Measurements from ENCODE around the gene DLX2. TPM values are rescaled to one million over a fixed set of nuclear protein-coding genes. Genes with fewer than 3 reads are reported as not detected.

DLX2 gene
- total and polyA plus RNA-seq, 12 donors: 0.06 to 0.49 (median 0.15) TPM; not detected in 5

DNA sequence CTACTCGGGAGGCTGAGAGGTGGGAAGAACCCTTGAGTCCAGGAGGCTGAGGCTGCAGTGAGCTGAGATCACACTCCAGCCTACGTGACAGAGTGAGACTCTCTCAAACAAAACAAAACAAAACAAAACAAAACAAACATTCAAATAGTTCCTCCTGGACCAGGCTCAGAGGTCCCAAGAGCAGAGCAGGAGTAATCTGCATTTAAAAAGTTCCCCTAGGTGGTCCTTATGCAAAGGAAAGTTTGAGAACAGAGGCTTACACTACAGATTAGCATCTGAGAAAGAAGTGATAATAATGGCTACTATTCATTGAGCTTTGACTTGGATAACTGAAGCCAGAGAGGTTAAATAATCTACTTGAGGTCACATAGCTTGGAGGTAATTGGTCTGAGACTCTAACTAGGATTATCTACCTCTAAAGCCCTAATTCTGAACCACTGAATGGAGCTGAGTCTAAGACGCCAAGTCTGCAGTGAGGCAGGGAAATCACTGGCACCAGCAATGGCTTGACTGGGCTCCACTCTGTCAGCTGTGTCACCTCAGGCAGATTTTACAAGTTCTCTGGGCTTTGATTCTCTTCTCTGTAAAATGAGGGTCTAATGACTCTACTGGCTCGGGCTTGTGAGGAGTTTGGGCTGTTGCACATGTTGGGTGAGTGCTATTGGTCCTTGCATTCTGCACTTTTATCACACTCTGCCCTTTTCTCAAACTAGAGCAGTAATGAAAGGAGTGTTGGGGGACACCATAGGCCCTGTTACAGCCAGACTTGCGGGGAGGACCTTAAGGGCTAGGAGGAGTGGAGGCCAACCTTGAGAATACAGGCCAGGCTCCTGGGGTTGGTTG lies 29.2 kb upstream of the DLX2 start:
- Histone ChIP-seq H3K4me3 (no peak overlapping the region), H3K27me3 (no peaks in the 10 kb centered on the region), H3K4me1 (replicated peaks in 1 of 2) (no peaks in the 10 kb centered on the region), H3K9me3 (replicated peaks in 1 of 3) (no peaks in the 10 kb centered on the region), H3K27ac (no peak overlapping the region), H3K36me3 (replicated peaks in 1 of 2) (no peaks in the 10 kb centered on the region)
- WGBS, 4 donors: 60 to 86% (median 83%) methylated on average over 5 of the region's 5 CpGs
- TF ChIP-seq CTCF (IDR thresholded peaks at IDR 0.05): no peak
- no peak for TF ChIP-seq POLR2A (IDR thresholded peaks at IDR 0.05)
- no peak for DNase-seq
- intact Hi-C loops (cut with DNase I): no loop called here

- intact Hi-C loops (cut with DNase I): no loop called here
- TF ChIP-seq CTCF (IDR thresholded peaks at IDR 0.05): no peak
- no peak for TF ChIP-seq POLR2A (IDR thresholded peaks at IDR 0.05)
These were observed 26.7 kb upstream of the DLX2 start for GRCh38 chr2:172129404-172129803.

DNA sequence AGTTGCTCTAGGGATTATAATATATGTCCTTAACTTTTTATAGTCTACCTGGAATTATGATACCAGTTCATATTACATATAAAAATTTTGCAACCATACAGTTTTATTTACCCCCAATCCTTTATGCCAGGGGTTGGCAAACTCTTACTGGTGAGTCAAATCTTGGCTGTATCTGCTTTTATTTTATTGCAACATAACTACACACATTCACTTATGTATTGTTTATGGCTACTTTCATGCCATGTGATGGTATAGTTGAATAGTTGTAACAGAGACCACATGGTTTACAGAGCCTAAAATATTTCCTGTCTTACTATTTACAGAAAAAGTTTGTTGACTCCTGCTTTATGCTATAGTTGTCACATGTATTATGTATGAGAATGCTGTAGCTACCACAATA lies 25.8 kb upstream of the DLX2 start:
- intact Hi-C loops (cut with DNase I): no loop called here
- no peaks in the 10 kb centered on the region for H3K36me3 ChIP-seq (replicated peaks in 1 of 2)

More at GRCh38 chr2:172129404-172129803, 26.7 kb upstream of the DLX2 start:
- Histone ChIP-seq H3K9me3 (replicated peaks in 1 of 3) (no peaks in the 10 kb centered on the region), H3K4me1 (replicated peaks in 1 of 2) (no peaks in the 10 kb centered on the region), H3K36me3 (replicated peaks in 1 of 2) (no peaks in the 10 kb centered on the region), H3K27me3 (no peaks in the 10 kb centered on the region), H3K4me3 (no peak overlapping the region), H3K27ac (no peak overlapping the region)
- DNase-seq: no peak

DNA sequence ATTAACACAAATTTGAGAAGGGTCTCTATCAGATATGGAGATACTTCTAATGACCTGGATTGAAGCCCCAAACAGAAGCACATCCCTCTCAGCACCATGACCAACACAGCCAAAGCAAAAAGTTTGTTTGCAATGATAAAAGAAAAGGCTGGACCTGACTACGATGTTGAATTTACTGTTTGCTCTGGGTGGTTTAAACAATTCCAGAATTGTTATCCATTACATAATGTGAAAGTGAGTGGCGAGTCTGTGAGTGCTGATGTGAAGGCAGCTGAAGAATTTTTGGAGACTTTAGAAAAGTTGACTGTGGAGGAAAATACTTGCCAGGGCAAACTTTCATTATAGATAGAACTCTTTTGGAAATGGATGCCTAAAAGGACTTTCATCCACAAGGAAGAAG lies 17.4 kb upstream of the DLX2 start:
- intact Hi-C loops (cut with DNase I): no loop called here

More for the DNA sequence above, 25.8 kb upstream of the DLX2 start:
- H3K9me3 ChIP-seq (replicated peaks in 1 of 3): no peaks in the 10 kb centered on the region
- H3K27me3 ChIP-seq: no peaks in the 10 kb centered on the region
- no peaks in the 10 kb centered on the region for H3K4me1 ChIP-seq (replicated peaks in 1 of 2)
- H3K4me3 ChIP-seq: no peak overlapping the region
- H3K27ac ChIP-seq: no peak overlapping the region
- DNase-seq: no peak
- TF ChIP-seq CTCF (IDR thresholded peaks at IDR 0.05) (no peak), POLR2A (IDR thresholded peaks at IDR 0.05) (no peak)

More for the DNA sequence above, 17.4 kb upstream of the DLX2 start:
- 58 to 79% (median 73%) methylated on average over 2 of the region's 2 CpGs for WGBS, 4 donors
- no peak overlapping the region for H3K4me3 ChIP-seq
- H3K27ac ChIP-seq: no peak overlapping the region
- H3K36me3 ChIP-seq (replicated peaks in 1 of 2): no peaks in the 10 kb centered on the region
- H3K4me1 ChIP-seq (replicated peaks in 1 of 2): no peaks in the 10 kb centered on the region
- DNase-seq: no peak
- H3K27me3 ChIP-seq: no peaks in the 10 kb centered on the region
- no peaks in the 10 kb centered on the region for H3K9me3 ChIP-seq (replicated peaks in 1 of 3)
- TF ChIP-seq POLR2A (IDR thresholded peaks at IDR 0.05): no peak
- no peak for TF ChIP-seq CTCF (IDR thresholded peaks at IDR 0.05)

All from adrenal gland (tissue), 12 donors.